LNCaP clone FGC (cell line): ENCODE results near the gene NKPD1.

ENCODE experiments used
- DNase-seq: peaks from one replicate; pipeline ENCODE4 v3.0.0-alpha.2; 2011; ENCODE audit warnings: low read depth
- H3K4me3 ChIP-seq: 2 replicates; pipeline ENCODE4 v1.5.1; 2011; ENCODE audit warnings: mild to moderate bottlenecking, low read depth, low read length, control low read depth
- CTCF ChIP-seq: IDR thresholded peaks from 2 replicates; pipeline ENCODE4 v1.5.1; 2012; ENCODE audit warnings: mild to moderate bottlenecking; ENCODE audit not compliant: control insufficient read depth, insufficient read depth; ENCODE audit errors: extremely low read depth

NKPD1 gene

GRCh38 chr19:45179892-45180370 lies 19.1 kb upstream of the NKPD1 start:
- peak overlapping the region; percentile 79 for H3K4me3 ChIP-seq
- DNase-seq: no peak

DNA sequence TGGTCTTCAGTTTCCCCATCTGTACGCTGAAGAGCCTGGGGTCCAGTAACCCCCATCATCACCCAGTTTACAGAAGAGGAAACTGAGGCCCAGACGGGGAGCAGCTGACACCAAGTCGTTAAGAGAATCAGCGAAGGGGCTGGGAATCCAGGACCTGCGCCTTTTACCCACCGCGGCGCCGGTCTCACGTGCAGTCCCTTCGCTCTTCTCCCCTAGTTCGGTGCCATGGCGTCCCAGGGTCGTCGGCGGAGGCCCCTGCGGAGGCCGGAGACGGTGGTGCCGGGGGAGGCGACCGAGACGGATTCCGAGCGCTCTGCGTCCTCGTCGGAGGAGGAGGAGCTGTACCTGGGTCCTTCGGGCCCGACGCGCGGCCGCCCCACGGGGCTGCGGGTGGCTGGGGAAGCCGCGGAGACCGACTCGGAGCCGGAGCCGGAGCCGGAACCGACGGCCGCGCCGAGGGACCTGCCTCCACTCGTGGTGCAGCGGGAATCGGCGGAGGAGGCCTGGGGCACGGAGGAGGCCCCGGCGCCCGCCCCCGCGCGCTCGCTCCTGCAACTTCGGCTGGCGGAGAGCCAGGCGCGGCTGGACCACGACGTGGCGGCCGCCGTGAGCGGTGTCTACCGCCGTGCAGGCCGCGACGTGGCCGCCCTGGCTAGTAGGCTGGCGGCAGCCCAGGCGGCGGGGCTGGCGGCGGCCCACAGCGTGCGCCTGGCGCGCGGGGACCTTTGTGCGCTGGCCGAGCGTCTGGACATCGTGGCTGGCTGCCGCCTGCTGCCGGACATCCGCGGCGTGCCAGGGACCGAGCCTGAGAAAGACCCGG lies 18.5 kb upstream of the NKPD1 start:
- peak overlapping the region; percentile 79 for H3K4me3 ChIP-seq
- TF ChIP-seq CTCF: no peak
- no peak for DNase-seq

More at GRCh38 chr19:45179892-45180370, 19.1 kb upstream of the NKPD1 start:
- TF ChIP-seq CTCF: no peak

GRCh38 chr19:45178262-45179071 lies 17.7 kb upstream of the NKPD1 start, which contains the start of gene BLOC1S3:
BLOC1S3 (plus strand) TSS chr19:45178784; CDS start chr19:45179297, 513 bp downstream.
- peak within 1 kb of the TSS; percentile 79 for H3K4me3 ChIP-seq
- TF ChIP-seq CTCF: peak; percentile 20
- DNase-seq: peak; percentile 99

- peak within 1 kb of the TSS; percentile 79 for H3K4me3 ChIP-seq
- no peak for DNase-seq
- TF ChIP-seq CTCF: no peak
Measured at GRCh38 chr19:45177817-45178261, 17.1 kb upstream of the NKPD1 start, which contains the start of gene TRAPPC6A. TRAPPC6A (minus strand) TSS chr19:45178237; CDS start chr19:45178218, 19 bp downstream.

- H3K4me3 ChIP-seq: no peak overlapping the region
- no peak for DNase-seq
- no peak for TF ChIP-seq CTCF
Measured at GRCh38 chr19:45175515-45176345, 14.9 kb upstream of the NKPD1 start.

DNA sequence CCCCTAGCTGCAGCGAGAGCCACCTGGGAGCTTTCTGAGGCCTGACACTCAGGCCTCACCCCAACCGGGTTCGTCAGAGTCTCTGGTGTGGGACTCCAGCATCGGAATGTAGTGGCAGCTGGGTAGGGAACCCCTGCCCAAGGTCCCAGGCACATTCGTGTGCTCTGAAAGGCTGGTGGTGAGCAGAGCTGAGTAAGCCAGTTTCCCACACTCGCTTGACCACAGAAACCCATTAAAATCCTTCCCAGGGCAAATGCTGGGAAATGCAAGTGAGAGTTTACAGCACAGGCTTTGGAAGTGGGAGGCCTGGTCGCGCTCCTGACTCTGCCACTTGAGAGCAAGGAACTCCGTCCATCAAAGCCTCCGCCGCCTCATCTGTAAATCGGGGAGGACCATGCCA lies 13.0 kb upstream of the NKPD1 start:
- DNase-seq: no peak
- no peak for TF ChIP-seq CTCF

More for the DNA sequence above, 13.0 kb upstream of the NKPD1 start:
- H3K4me3 ChIP-seq: no peak overlapping the region
